Calu3 (cell line): ENCODE results near the gene ABHD1. TPM values are rescaled to one million over a fixed set of nuclear protein-coding genes. Genes with fewer than 3 reads are reported as not detected.

Experiments used
- BruUV-seq: library from RNA; stranded (reverse); fragments of 400-500 nt; replicated peaks from 2 replicates; lab custom pipeline; 2021; lab: Mats Ljungman, UMichigan
- CTCF ChIA-PET: fragments of 300-600 bp; sonication (Branson Sonifier 250); formaldehyde crosslinking; loops from one replicate; lab custom pipeline; 2022; ENCODE audit warnings: antibody characterized with exemption; lab: Charles Lee
- DNase-seq: peaks from one replicate; pipeline ENCODE4 v3.0.0; 2022
- H3K27ac Mint-ChIP-seq: one replicate; pipeline ENCODE4 v1.8.0; 2022; ENCODE audit warnings: mixed read lengths; ENCODE audit not compliant: unreplicated experiment
- H3K27me3 Mint-ChIP-seq: one replicate; pipeline ENCODE4 v1.8.0; 2022; ENCODE audit warnings: mixed read lengths; ENCODE audit not compliant: unreplicated experiment
- H3K36me3 Mint-ChIP-seq: one replicate; pipeline ENCODE4 v1.8.0; 2022; ENCODE audit warnings: mild to moderate bottlenecking, moderate library complexity, mixed read lengths; ENCODE audit not compliant: insufficient read depth, unreplicated experiment
- H3K4me1 Mint-ChIP-seq: one replicate; pipeline ENCODE4 v1.8.0; 2022; ENCODE audit warnings: mild to moderate bottlenecking, low read depth, mixed read lengths; ENCODE audit not compliant: unreplicated experiment
- H3K4me3 Mint-ChIP-seq: one replicate; pipeline ENCODE4 v1.8.0; 2022; ENCODE audit warnings: mild to moderate bottlenecking, low read depth, moderate library complexity, mixed read lengths; ENCODE audit not compliant: unreplicated experiment
- H3K9me3 Mint-ChIP-seq: one replicate; pipeline ENCODE4 v1.8.0; 2022; ENCODE audit warnings: low read depth, mixed read lengths; ENCODE audit not compliant: unreplicated experiment
- intact Hi-C: fragments of 100-400 bp; cut with micrococcal nuclease; formaldehyde crosslinking; loops from one replicate; pipeline ENCODE4 v1.10.0; 2022; ENCODE audit not compliant: unreplicated experiment
- total RNA-seq: library from RNA; stranded (reverse); gene quantifications from 2 replicates; pipeline ENCODE4 v1.2.3, GENCODE V29; 2022
- TF ChIP-seq, protein P1 (sequence below): fragments of 200-600 bp; IDR thresholded peaks from one replicate; pipeline ENCODE4 v1.8.0; 2022; ENCODE audit warnings: antibody characterized with exemption; ENCODE audit not compliant: unreplicated experiment

The ABHD1 gene
- total RNA-seq, 1 experiment from 2014 or later: 0.64 TPM

DNA sequence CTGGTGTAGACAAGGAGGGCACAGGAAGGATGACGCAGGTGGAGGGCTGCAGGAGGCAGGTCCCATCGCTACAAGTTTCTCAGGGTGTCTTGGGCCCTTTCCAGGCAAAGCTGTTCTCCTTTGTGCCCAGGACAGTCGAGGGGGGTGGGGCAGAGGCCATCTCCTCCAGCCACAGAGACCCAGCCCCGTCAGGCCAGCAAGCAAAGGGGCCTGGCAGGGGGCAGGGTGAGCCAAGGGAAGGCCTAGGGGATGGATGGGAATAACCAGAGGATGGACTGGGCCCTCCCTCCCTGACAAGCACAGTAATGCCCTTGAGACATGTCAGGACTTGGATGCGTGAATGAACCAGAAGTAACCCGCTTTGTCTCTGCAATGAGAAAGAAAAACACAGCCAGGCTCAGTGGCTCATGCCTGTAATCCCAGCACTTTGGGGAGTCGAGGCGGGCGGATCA lies 31.5 kb downstream of the ABHD1 start:
- no peak for DNase-seq
- Mint-ChIP-seq H3K27ac (no peak overlapping the region), H3K4me1 (no peaks in the 10 kb centered on the region), H3K9me3 (no peaks in the 10 kb centered on the region), H3K36me3 (no peaks in the 10 kb centered on the region), H3K27me3 (peaks cover 47% of the 10 kb centered on the region), H3K4me3 (no peak overlapping the region)
- BruUV-seq: no TSS peak
- TF ChIP-seq, protein P1, sequence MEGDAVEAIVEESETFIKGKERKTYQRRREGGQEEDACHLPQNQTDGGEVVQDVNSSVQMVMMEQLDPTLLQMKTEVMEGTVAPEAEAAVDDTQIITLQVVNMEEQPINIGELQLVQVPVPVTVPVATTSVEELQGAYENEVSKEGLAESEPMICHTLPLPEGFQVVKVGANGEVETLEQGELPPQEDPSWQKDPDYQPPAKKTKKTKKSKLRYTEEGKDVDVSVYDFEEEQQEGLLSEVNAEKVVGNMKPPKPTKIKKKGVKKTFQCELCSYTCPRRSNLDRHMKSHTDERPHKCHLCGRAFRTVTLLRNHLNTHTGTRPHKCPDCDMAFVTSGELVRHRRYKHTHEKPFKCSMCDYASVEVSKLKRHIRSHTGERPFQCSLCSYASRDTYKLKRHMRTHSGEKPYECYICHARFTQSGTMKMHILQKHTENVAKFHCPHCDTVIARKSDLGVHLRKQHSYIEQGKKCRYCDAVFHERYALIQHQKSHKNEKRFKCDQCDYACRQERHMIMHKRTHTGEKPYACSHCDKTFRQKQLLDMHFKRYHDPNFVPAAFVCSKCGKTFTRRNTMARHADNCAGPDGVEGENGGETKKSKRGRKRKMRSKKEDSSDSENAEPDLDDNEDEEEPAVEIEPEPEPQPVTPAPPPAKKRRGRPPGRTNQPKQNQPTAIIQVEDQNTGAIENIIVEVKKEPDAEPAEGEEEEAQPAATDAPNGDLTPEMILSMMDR: no peak
- intact Hi-C loops: no loop called here
- CTCF ChIA-PET: no interaction called here

GRCh38 chr2:27158468-27158867 lies 34.9 kb downstream of the ABHD1 start:
- H3K27me3 Mint-ChIP-seq: peaks cover 29% of the 10 kb centered on the region
- H3K9me3 Mint-ChIP-seq: no peaks in the 10 kb centered on the region
- H3K4me1 Mint-ChIP-seq: peaks cover 11% of the 10 kb centered on the region
- no TSS peak for BruUV-seq
- H3K27ac Mint-ChIP-seq: no peak overlapping the region
- intact Hi-C loops: no loop called here
- CTCF ChIA-PET: interaction anchor here (0.5 to 0.6 kb wide), 2 partner anchors 196 to 1142 kb away, joined by 3 read pairs; no protein-coding TSS in a partner anchor
- no peaks in the 10 kb centered on the region for H3K36me3 Mint-ChIP-seq
- H3K4me3 Mint-ChIP-seq: no peak overlapping the region
- DNase-seq: no peak
- TF ChIP-seq, protein P1: no peak

- H3K9me3 Mint-ChIP-seq: no peaks in the 10 kb centered on the region
- peaks cover 21% of the 10 kb centered on the region for H3K27me3 Mint-ChIP-seq
- CTCF ChIA-PET: interaction anchor here (0.5 kb wide), 1 partner anchor 195 kb away, joined by 3 read pairs; no protein-coding TSS in a partner anchor
Observed at GRCh38 chr2:27159271-27159670, 35.7 kb downstream of the ABHD1 start.

DNA sequence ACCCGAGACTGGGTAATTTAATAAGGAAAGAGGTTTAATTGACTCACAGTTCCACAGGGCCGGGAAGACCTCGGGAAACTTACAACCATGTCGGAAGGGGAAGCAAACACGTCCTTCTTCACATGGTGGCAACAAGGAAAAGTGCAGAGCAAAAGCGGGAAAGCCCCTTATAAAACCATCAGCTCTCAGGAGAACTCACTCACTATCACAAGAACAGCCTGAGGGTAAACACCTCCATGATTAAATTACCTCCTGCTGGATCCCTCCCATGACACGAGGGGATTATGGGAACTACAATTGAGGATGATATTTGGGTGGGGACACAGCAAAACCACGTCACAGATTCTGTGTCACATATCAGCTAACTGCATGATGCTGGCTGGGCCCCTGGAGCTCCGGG lies 36.6 kb downstream of the ABHD1 start:
- Mint-ChIP-seq H3K27ac (no peak overlapping the region), H3K9me3 (no peaks in the 10 kb centered on the region), H3K27me3 (peaks cover 15% of the 10 kb centered on the region), H3K4me3 (no peak overlapping the region), H3K36me3 (no peaks in the 10 kb centered on the region), H3K4me1 (peaks cover 11% of the 10 kb centered on the region)
- intact Hi-C loops: no loop called here
- BruUV-seq: no TSS peak
- CTCF ChIA-PET: interaction anchor here (0.6 kb wide), 1 partner anchor 337 kb away, joined by 5 read pairs; the partner anchor contains the start of gene GCKR
- TF ChIP-seq, protein P1: no peak
- no peak for DNase-seq

More at GRCh38 chr2:27159271-27159670, 35.7 kb downstream of the ABHD1 start:
- no peak for DNase-seq
- H3K4me3 Mint-ChIP-seq: no peak overlapping the region
- TF ChIP-seq, protein P1: no peak
- H3K27ac Mint-ChIP-seq: no peak overlapping the region
- H3K4me1 Mint-ChIP-seq: peaks cover 11% of the 10 kb centered on the region
- intact Hi-C loops: no loop called here
- no TSS peak for BruUV-seq
- H3K36me3 Mint-ChIP-seq: no peaks in the 10 kb centered on the region
